Mesothelial cell of epicardium (in vitro differentiated cells): ENCODE measurements around the gene KCNQ5. TPM values are rescaled to one million over a fixed set of nuclear protein-coding genes. Genes with fewer than 3 reads are reported as not detected.

Experiments
- DNase-seq, 2 experiments: peaks; one replicate each; pipeline ENCODE4 v3.0.0; 2021; ENCODE audit warnings: low spot score in 2 of 2; ENCODE audit not compliant: unreplicated experiment in 2 of 2
- H3K27ac Mint-ChIP-seq: 2 replicates; pipeline ENCODE4 v1.8.0; 2021; ENCODE audit warnings: mixed read lengths
- H3K27me3 Mint-ChIP-seq: 2 replicates; pipeline ENCODE4 v1.8.0; 2021; ENCODE audit warnings: low read depth, mixed read lengths
- H3K36me3 Mint-ChIP-seq: 2 replicates; pipeline ENCODE4 v1.8.0; 2021; ENCODE audit warnings: mixed read lengths
- H3K4me1 Mint-ChIP-seq: 2 replicates; pipeline ENCODE4 v1.8.0; 2021; ENCODE audit warnings: mixed read lengths
- H3K4me3 Mint-ChIP-seq: 2 replicates; pipeline ENCODE4 v1.8.0; 2021; ENCODE audit warnings: mild to moderate bottlenecking, moderate library complexity, mixed read lengths
- H3K9me3 Mint-ChIP-seq: 2 replicates; pipeline ENCODE4 v1.8.0; 2021; ENCODE audit warnings: mixed read lengths
- total RNA-seq: library from RNA; stranded (reverse); gene quantifications from 3 replicates; pipeline ENCODE4 v1.2.1, GENCODE V29; 2021
- TF ChIP-seq, protein P1 (sequence below): fragments of 200-600 bp; sonication (generic); IDR thresholded peaks from one replicate; pipeline ENCODE4 v1.5.0; 2021; ENCODE audit warnings: antibody characterized with exemption; ENCODE audit not compliant: unreplicated experiment

Gene KCNQ5
- total RNA-seq, 1 donor from 2014 or later = 4.8 TPM

DNA sequence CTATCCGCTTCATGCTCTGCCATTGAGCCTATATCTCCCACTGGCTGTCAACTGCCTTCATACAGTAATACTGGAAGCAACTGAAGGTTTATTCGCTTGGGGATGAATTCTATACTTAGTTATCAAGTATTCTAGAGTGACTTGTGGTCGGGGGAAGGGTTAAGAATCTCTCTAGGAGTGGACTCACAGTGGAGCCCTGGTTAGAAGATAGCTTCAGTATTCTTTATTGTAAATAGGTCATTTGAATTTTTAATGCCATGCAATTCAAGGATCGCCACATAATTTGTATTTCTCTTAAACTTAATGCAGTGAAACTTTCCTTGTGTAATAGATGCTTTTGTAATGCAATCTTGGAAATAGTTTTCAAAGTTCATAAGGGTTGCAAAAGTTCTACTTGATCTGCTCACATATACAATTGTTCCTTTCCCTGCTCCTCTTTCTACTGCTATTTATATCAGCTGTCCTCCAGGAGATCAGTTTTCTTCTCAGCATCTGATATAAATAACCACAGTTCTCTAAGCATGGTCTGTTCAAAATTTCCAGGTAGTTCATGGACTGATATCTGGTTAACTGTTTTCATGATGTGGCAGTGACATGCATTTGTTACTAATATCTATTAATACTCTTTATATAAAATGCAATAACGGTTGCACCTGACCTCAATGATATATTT lies 120.3 kb downstream of the KCNQ5 start:
- H3K4me3 Mint-ChIP-seq = no peak overlapping the region
- no peak for DNase-seq
- H3K4me1 Mint-ChIP-seq = peaks cover 17% of the 10 kb centered on the region
- H3K27me3 Mint-ChIP-seq = no peaks in the 10 kb centered on the region
- H3K27ac Mint-ChIP-seq = no peak overlapping the region
- TF ChIP-seq, protein P1, sequence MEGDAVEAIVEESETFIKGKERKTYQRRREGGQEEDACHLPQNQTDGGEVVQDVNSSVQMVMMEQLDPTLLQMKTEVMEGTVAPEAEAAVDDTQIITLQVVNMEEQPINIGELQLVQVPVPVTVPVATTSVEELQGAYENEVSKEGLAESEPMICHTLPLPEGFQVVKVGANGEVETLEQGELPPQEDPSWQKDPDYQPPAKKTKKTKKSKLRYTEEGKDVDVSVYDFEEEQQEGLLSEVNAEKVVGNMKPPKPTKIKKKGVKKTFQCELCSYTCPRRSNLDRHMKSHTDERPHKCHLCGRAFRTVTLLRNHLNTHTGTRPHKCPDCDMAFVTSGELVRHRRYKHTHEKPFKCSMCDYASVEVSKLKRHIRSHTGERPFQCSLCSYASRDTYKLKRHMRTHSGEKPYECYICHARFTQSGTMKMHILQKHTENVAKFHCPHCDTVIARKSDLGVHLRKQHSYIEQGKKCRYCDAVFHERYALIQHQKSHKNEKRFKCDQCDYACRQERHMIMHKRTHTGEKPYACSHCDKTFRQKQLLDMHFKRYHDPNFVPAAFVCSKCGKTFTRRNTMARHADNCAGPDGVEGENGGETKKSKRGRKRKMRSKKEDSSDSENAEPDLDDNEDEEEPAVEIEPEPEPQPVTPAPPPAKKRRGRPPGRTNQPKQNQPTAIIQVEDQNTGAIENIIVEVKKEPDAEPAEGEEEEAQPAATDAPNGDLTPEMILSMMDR = no peak
- no peaks in the 10 kb centered on the region for H3K36me3 Mint-ChIP-seq
- no peaks in the 10 kb centered on the region for H3K9me3 Mint-ChIP-seq

DNA sequence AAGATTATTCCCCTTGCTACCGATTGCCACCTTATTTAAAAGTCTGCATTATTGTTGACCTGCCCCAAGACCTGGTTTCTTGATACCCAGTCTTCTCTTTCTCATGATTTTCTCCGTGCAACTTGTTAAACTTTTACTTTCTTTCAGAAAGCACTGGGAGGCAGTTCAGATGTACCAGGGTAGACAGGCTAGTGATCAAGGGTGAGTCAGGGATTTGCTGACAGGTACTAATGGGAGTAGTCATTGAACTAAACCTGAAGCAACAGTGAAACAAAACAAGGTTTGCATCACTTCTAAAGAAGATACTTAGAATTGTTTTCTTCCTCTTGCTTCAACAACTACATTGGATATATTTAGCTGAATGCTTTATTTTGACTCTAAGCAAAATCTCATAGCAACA lies 124.4 kb downstream of the KCNQ5 start:
- Mint-ChIP-seq H3K27ac (peak overlapping the region; percentile 18), H3K27me3 (no peaks in the 10 kb centered on the region), H3K9me3 (no peaks in the 10 kb centered on the region), H3K36me3 (no peaks in the 10 kb centered on the region), H3K4me1 (peaks cover 17% of the 10 kb centered on the region), H3K4me3 (no peak overlapping the region)
- TF ChIP-seq, protein P1 = no peak
- DNase-seq = no peak

DNA sequence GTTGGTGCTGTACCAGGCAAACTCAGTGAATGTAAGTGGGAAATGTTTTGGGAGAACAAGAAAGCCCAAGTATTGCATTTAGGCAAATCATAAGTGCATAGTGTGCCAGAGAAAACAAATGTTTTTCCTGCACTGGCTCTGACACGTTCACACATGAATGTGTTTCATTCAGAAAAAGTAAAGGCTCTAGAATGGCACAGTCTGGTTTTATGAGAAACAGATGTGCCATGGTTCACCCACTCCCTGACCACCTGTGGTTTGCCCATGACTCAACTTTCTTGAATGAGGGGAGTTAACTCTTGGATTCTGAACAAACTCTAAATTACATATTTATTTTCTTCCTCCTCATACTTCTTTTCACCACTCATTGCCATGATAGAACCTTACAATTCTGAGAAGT lies 126.9 kb downstream of the KCNQ5 start:
- Mint-ChIP-seq H3K4me1 (peaks cover 17% of the 10 kb centered on the region), H3K27ac (no peak overlapping the region), H3K4me3 (no peak overlapping the region), H3K27me3 (no peaks in the 10 kb centered on the region), H3K9me3 (no peaks in the 10 kb centered on the region), H3K36me3 (no peaks in the 10 kb centered on the region)
- DNase-seq = no peak
- TF ChIP-seq, protein P1 = no peak

DNA sequence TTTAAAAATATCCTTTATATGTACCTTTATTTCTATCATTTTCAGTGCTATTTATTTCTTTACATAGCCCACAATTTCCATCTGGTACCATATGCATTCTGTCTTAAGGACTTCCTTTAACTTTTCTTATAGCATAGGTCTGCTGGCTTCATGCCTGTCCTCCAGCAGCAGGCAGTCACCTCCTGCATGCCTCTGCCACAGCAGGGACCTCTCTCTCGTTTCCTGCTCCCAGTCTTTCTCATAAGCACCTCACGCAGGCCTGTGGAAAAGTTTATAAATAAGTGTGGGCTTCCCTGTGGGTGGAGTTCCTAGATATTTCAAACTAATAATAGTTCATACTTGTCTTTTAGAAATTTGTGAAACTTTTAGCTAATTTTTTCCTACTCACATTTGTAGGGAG lies 133.9 kb downstream of the KCNQ5 start:
- Mint-ChIP-seq H3K27ac (no peak overlapping the region), H3K36me3 (no peaks in the 10 kb centered on the region), H3K27me3 (no peaks in the 10 kb centered on the region), H3K4me1 (peaks cover 24% of the 10 kb centered on the region), H3K9me3 (peaks cover 5% of the 10 kb centered on the region), H3K4me3 (no peak overlapping the region)
- TF ChIP-seq, protein P1 = no peak
- no peak for DNase-seq

DNA sequence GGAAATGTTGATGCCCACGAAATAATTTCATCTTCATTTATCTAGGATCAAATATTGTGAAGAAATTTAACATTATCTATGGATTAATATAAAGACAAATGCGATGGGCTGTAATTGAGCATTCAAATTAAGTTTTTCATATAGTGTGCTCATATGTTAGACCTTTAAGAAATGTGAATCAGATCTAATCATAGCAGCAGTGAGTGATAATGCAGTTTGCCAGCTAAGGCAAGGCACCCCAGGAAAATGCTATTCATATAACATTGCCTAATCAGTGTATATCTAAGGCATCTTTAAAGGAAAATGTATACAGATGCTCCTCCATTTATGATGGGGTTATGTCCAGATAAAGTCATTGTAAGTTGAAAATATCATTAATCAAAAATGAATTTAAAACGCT lies 135.2 kb downstream of the KCNQ5 start:
- no peak overlapping the region for H3K4me3 Mint-ChIP-seq
- TF ChIP-seq, protein P1 = no peak
- peaks cover 5% of the 10 kb centered on the region for H3K9me3 Mint-ChIP-seq
- no peak overlapping the region for H3K27ac Mint-ChIP-seq
- no peaks in the 10 kb centered on the region for H3K27me3 Mint-ChIP-seq
- H3K36me3 Mint-ChIP-seq = no peaks in the 10 kb centered on the region
- H3K4me1 Mint-ChIP-seq = peaks cover 33% of the 10 kb centered on the region
- DNase-seq = no peak
